Measurements from ENCODE around the gene ATP6V1A. TPM values are rescaled to one million over a fixed set of nuclear protein-coding genes. Genes with fewer than 3 reads are reported as not detected.

ATP6V1A gene
- polyA plus RNA-seq, 1 donor from 2014 or later = 225 TPM

DNA sequence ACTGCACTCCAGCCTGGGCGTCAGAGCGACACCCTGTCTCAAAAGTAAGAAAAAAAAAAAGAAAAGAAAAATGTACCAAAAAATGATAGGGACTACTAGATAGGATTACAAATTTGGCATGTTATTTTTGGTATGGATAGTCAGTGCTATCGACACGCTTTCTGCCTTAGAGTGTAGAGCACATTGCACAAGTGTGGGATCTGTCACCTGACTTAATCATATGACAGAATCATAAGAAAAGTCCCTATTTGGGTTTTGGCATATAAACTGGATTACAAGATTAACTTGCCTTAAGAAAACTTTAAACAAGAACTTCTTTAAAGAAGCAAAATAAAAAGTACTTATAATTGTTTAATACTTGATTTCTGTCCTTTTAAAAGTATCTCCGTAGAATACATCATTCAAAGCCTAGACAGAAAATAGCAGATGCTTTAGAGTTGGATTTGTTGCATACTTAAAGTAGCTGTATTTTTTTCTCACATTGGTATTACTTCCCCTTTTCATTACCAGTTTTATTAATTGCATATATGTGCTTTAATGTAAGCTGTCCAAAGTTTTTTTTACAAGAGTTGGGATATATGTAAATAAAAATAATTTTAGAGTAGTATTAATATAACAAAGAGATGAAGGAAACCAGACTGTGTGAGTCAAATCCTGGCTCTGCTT is 7.8 kb downstream of the ATP6V1A start:
- H2AFZ ChIP-seq (ENCODE audit: low read depth, low read length) = no peak overlapping the region
- H3K9ac ChIP-seq (ENCODE audit: low read length) = no peak overlapping the region
- H3K79me2 ChIP-seq (replicated peaks; ENCODE audit: insufficient read depth, low read length) = peaks cover 59% of the 10 kb centered on the region
- peaks cover 4% of the 10 kb centered on the region for H3K9me3 ChIP-seq (ENCODE audit: low read length)
- no peaks in the 10 kb centered on the region for H4K20me1 ChIP-seq (ENCODE audit: insufficient read depth)
- no peak overlapping the region for H3K27ac ChIP-seq (ENCODE audit: low read length)
- H3K9me2 ChIP-seq (ENCODE audit: insufficient read depth, low read length) = no peaks in the 10 kb centered on the region
- TF ChIP-seq TAF1 (IDR thresholded peaks at IDR 0.05; ENCODE audit: low read depth) = no peak
- no peak for TF ChIP-seq SMC3 (conservative IDR thresholded peaks at IDR 0.05; ENCODE audit: poor library complexity)
- no peak for TF ChIP-seq MXI1 (conservative IDR thresholded peaks at IDR 0.05; ENCODE audit: poor library complexity, severe bottlenecking)
- TF ChIP-seq POLR2AphosphoS5 (IDR thresholded peaks at IDR 0.05) = no peak
- TF ChIP-seq, protein P1, sequence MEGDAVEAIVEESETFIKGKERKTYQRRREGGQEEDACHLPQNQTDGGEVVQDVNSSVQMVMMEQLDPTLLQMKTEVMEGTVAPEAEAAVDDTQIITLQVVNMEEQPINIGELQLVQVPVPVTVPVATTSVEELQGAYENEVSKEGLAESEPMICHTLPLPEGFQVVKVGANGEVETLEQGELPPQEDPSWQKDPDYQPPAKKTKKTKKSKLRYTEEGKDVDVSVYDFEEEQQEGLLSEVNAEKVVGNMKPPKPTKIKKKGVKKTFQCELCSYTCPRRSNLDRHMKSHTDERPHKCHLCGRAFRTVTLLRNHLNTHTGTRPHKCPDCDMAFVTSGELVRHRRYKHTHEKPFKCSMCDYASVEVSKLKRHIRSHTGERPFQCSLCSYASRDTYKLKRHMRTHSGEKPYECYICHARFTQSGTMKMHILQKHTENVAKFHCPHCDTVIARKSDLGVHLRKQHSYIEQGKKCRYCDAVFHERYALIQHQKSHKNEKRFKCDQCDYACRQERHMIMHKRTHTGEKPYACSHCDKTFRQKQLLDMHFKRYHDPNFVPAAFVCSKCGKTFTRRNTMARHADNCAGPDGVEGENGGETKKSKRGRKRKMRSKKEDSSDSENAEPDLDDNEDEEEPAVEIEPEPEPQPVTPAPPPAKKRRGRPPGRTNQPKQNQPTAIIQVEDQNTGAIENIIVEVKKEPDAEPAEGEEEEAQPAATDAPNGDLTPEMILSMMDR (IDR thresholded peaks at IDR 0.05; ENCODE audit: poor library complexity, severe bottlenecking) = no peak
- TF ChIP-seq EZH2 (IDR thresholded peaks at IDR 0.05; ENCODE audit: borderline replicate concordance, insufficient read depth, low read length, poor library complexity, severe bottlenecking) = no peak
- no peak for TF ChIP-seq EP300 (conservative IDR thresholded peaks at IDR 0.05; ENCODE audit: poor library complexity, severe bottlenecking)
- TF ChIP-seq, protein P2, sequence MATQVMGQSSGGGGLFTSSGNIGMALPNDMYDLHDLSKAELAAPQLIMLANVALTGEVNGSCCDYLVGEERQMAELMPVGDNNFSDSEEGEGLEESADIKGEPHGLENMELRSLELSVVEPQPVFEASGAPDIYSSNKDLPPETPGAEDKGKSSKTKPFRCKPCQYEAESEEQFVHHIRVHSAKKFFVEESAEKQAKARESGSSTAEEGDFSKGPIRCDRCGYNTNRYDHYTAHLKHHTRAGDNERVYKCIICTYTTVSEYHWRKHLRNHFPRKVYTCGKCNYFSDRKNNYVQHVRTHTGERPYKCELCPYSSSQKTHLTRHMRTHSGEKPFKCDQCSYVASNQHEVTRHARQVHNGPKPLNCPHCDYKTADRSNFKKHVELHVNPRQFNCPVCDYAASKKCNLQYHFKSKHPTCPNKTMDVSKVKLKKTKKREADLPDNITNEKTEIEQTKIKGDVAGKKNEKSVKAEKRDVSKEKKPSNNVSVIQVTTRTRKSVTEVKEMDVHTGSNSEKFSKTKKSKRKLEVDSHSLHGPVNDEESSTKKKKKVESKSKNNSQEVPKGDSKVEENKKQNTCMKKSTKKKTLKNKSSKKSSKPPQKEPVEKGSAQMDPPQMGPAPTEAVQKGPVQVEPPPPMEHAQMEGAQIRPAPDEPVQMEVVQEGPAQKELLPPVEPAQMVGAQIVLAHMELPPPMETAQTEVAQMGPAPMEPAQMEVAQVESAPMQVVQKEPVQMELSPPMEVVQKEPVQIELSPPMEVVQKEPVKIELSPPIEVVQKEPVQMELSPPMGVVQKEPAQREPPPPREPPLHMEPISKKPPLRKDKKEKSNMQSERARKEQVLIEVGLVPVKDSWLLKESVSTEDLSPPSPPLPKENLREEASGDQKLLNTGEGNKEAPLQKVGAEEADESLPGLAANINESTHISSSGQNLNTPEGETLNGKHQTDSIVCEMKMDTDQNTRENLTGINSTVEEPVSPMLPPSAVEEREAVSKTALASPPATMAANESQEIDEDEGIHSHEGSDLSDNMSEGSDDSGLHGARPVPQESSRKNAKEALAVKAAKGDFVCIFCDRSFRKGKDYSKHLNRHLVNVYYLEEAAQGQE (IDR thresholded peaks at IDR 0.05; ENCODE audit: borderline replicate concordance) = no peak
- no peak for TF ChIP-seq RAD21 (conservative IDR thresholded peaks at IDR 0.05)
- H3K4me3 ChIP-seq (ENCODE audit: low read length) = no peak overlapping the region
- H3F3A ChIP-seq (ENCODE audit: insufficient read depth, low read length, poor library complexity, severe bottlenecking) = no peaks in the 10 kb centered on the region
- H3K4me2 ChIP-seq (ENCODE audit: low read length) = no peak overlapping the region
- no peaks in the 10 kb centered on the region for H3K36me3 ChIP-seq (ENCODE audit: insufficient read depth, low read length)
- H3K27me3 ChIP-seq (ENCODE audit: insufficient read depth, low read depth, low read length) = no peaks in the 10 kb centered on the region

DNA sequence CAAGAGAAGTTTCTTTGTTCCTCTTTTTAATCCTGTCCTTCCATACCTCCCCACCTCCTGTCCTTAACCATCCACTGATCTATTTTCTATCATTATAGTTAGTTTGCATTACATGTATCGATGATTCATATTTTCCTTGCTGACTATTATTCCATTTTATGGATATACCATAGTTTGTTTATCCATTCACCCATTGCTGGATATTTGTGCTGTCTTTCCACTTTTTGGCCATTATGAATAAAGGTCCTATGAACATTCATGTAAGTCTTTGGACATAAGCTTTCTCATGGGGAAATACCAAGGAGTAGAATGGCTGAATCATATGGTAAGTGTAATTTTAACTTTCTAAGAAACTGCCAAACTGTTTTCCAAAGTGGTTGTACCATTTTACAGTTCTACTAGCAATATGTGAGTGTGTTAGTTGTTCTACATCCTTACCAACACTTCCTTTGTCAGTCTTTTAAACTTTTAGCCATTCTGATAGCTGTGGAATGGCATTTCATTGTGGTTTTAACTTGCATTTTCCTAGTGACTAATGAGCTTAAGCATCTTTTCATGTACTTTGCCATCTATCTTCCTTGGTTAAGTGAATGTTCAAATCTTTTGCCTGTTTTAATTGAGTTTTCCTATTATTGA is 11.7 kb downstream of the ATP6V1A start:
- Histone ChIP-seq H3K79me2 (replicated peaks; ENCODE audit: insufficient read depth, low read length) (peaks cover 31% of the 10 kb centered on the region), H3K9ac (ENCODE audit: low read length) (no peak overlapping the region), H3K9me2 (ENCODE audit: insufficient read depth, low read length) (no peaks in the 10 kb centered on the region), H3K27ac (ENCODE audit: low read length) (no peak overlapping the region), H4K20me1 (ENCODE audit: insufficient read depth) (no peaks in the 10 kb centered on the region), H2AFZ (ENCODE audit: low read depth, low read length) (no peak overlapping the region), H3F3A (ENCODE audit: insufficient read depth, low read length, poor library complexity, severe bottlenecking) (no peaks in the 10 kb centered on the region), H3K9me3 (ENCODE audit: low read length) (peaks cover 4% of the 10 kb centered on the region), H3K4me3 (ENCODE audit: low read length) (no peak overlapping the region), H3K27me3 (ENCODE audit: insufficient read depth, low read depth, low read length) (no peaks in the 10 kb centered on the region), H3K36me3 (ENCODE audit: insufficient read depth, low read length) (no peaks in the 10 kb centered on the region), H3K4me2 (ENCODE audit: low read length) (no peak overlapping the region)
- no peak for TF ChIP-seq MXI1 (conservative IDR thresholded peaks at IDR 0.05; ENCODE audit: poor library complexity, severe bottlenecking)
- TF ChIP-seq TAF1 (IDR thresholded peaks at IDR 0.05; ENCODE audit: low read depth) = no peak
- no peak for TF ChIP-seq RAD21 (conservative IDR thresholded peaks at IDR 0.05)

Measured in neural cell (in vitro differentiated cells).